Measurements from ENCODE around the gene ZMYND12. TPM values are rescaled to one million over a fixed set of nuclear protein-coding genes. Genes with fewer than 3 reads are reported as not detected.

ZMYND12 gene
- total RNA-seq, 1 donor from 2014 or later, result 0.23 TPM

DNA sequence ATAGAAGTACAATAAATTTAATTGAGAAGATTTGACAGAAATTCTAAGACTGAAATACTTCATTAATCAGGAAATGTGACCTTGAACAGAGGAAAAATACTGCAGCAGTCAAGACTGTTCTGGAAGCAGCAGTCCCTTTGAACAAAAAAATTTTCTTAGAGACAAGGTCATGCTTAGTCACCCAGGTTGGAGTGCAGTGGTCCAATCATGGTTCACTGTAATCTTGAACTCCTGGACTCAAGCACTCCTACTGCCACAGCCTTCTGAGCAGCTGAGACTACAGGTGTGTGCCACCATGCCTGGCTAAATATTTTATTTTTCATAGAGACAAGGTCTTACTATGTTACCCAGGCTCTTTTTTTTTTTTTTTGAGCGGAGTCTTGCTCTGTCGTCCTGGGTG, 5.4 kb upstream of the ZMYND12 start:
- H3K79me2 ChIP-seq (ENCODE audit: insufficient read depth, low read length), result peaks cover 8% of the 10 kb centered on the region
- Mint-ChIP-seq H3K9me3 (ENCODE audit: unreplicated experiment) (no peaks in the 10 kb centered on the region), H3K4me3 (ENCODE audit: unreplicated experiment) (no peak overlapping the region), H3K27me3 (ENCODE audit: low read depth, unreplicated experiment) (no peaks in the 10 kb centered on the region), H3K36me3 (ENCODE audit: low read depth, unreplicated experiment) (peaks cover 3% of the 10 kb centered on the region), H3K4me1 (ENCODE audit: low read depth, unreplicated experiment) (peaks cover 6% of the 10 kb centered on the region), H3K27ac (ENCODE audit: unreplicated experiment) (no peak overlapping the region)
- DNase-seq (ENCODE audit: low read depth) (no peak), FAIRE-seq (no peak)
- no peak overlapping the region for H3K4me3 ChIP-seq (ENCODE audit: insufficient read depth, low read depth, low read length)
- H2AFZ ChIP-seq (ENCODE audit: low read depth, low read length), result no peak overlapping the region
- TF ChIP-seq, protein P1, sequence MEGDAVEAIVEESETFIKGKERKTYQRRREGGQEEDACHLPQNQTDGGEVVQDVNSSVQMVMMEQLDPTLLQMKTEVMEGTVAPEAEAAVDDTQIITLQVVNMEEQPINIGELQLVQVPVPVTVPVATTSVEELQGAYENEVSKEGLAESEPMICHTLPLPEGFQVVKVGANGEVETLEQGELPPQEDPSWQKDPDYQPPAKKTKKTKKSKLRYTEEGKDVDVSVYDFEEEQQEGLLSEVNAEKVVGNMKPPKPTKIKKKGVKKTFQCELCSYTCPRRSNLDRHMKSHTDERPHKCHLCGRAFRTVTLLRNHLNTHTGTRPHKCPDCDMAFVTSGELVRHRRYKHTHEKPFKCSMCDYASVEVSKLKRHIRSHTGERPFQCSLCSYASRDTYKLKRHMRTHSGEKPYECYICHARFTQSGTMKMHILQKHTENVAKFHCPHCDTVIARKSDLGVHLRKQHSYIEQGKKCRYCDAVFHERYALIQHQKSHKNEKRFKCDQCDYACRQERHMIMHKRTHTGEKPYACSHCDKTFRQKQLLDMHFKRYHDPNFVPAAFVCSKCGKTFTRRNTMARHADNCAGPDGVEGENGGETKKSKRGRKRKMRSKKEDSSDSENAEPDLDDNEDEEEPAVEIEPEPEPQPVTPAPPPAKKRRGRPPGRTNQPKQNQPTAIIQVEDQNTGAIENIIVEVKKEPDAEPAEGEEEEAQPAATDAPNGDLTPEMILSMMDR (IDR thresholded peaks at IDR 0.05; ENCODE audit: insufficient read depth, low read depth, low read length), result no peak
- no peak for TF ChIP-seq EZH2 (IDR thresholded peaks at IDR 0.05; ENCODE audit: insufficient read depth, low read length)
- no peaks in the 10 kb centered on the region for H3K27me3 ChIP-seq (ENCODE audit: insufficient read depth, low read length)
- no peaks in the 10 kb centered on the region for H4K20me1 ChIP-seq (ENCODE audit: insufficient read depth, low read length)
- H3K27ac ChIP-seq (ENCODE audit: low read depth, low read length), result no peak overlapping the region
- no peak overlapping the region for H3K9ac ChIP-seq (ENCODE audit: low read length)
- H3K9me3 ChIP-seq (ENCODE audit: insufficient read depth, low read depth, low read length), result no peaks in the 10 kb centered on the region
- H3K36me3 ChIP-seq (ENCODE audit: insufficient read depth, low read length), result peaks cover 6% of the 10 kb centered on the region
- H3K4me1 ChIP-seq (ENCODE audit: insufficient read depth, low read length), result peaks cover 18% of the 10 kb centered on the region
- H3K4me2 ChIP-seq (ENCODE audit: low read length), result no peak overlapping the region

GRCh38 chr1:42456754-42457089, 900 bp upstream of the ZMYND12 start:
- FAIRE-seq (no peak), DNase-seq (ENCODE audit: low read depth) (peak; percentile 45)
- Histone ChIP-seq H3K4me2 (ENCODE audit: low read length) (peak overlapping the region; percentile 98), H3K27me3 (ENCODE audit: insufficient read depth, low read length) (no peaks in the 10 kb centered on the region), H2AFZ (ENCODE audit: low read depth, low read length) (peak overlapping the region; percentile 98), H3K27ac (ENCODE audit: low read depth, low read length) (peak overlapping the region; percentile 62), H3K9me3 (ENCODE audit: insufficient read depth, low read depth, low read length) (no peaks in the 10 kb centered on the region), H3K4me3 (ENCODE audit: insufficient read depth, low read depth, low read length) (peak overlapping the region; percentile 86), H3K79me2 (ENCODE audit: insufficient read depth, low read length) (peaks cover 8% of the 10 kb centered on the region), H3K36me3 (ENCODE audit: insufficient read depth, low read length) (peaks cover 6% of the 10 kb centered on the region), H3K4me1 (ENCODE audit: insufficient read depth, low read length) (peaks cover 15% of the 10 kb centered on the region), H4K20me1 (ENCODE audit: insufficient read depth, low read length) (no peaks in the 10 kb centered on the region), H3K9ac (ENCODE audit: low read length) (peak overlapping the region; percentile 86)
- TF ChIP-seq, protein P1 (IDR thresholded peaks at IDR 0.05; ENCODE audit: insufficient read depth, low read depth, low read length), result no peak
- no peak for TF ChIP-seq EZH2 (IDR thresholded peaks at IDR 0.05; ENCODE audit: insufficient read depth, low read length)
- Mint-ChIP-seq H3K9me3 (ENCODE audit: unreplicated experiment) (peaks cover 3% of the 10 kb centered on the region), H3K36me3 (ENCODE audit: low read depth, unreplicated experiment) (peaks cover 3% of the 10 kb centered on the region), H3K4me3 (ENCODE audit: unreplicated experiment) (peak overlapping the region; percentile 89), H3K27ac (ENCODE audit: unreplicated experiment) (peak overlapping the region; percentile 82), H3K4me1 (ENCODE audit: low read depth, unreplicated experiment) (peaks cover 13% of the 10 kb centered on the region), H3K27me3 (ENCODE audit: low read depth, unreplicated experiment) (no peaks in the 10 kb centered on the region)

DNA sequence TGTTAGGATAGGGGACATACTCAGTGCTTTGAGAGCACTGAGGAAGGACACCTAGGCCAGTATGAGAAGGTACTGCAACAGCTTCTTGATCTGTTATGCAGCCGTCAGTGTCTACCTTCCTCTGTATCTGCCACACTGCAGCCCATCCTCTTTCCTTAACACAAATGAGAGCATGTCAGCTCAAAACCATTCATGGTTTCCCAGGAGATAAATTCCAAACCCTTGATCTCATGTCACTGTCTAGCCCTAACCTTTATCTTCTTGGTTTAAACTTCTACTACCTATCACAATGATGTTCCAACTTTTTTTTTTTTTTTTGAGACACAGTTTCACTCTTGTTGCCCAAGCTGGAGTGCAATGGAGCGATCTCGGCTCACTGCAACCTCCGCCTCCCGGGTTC, 1.4 kb downstream of the ZMYND12 start:
- no peak overlapping the region for H3K9ac ChIP-seq (ENCODE audit: low read length)
- H3K79me2 ChIP-seq (ENCODE audit: insufficient read depth, low read length), result peaks cover 8% of the 10 kb centered on the region
- no peak overlapping the region for H2AFZ ChIP-seq (ENCODE audit: low read depth, low read length)
- FAIRE-seq, result no peak
- H3K27me3 ChIP-seq (ENCODE audit: insufficient read depth, low read length), result no peaks in the 10 kb centered on the region
- peaks cover 3% of the 10 kb centered on the region for H3K9me3 Mint-ChIP-seq (ENCODE audit: unreplicated experiment)
- H3K36me3 Mint-ChIP-seq (ENCODE audit: low read depth, unreplicated experiment), result peaks cover 3% of the 10 kb centered on the region
- no peak overlapping the region for H3K27ac ChIP-seq (ENCODE audit: low read depth, low read length)
- no peaks in the 10 kb centered on the region for H3K27me3 Mint-ChIP-seq (ENCODE audit: low read depth, unreplicated experiment)
- TF ChIP-seq EZH2 (IDR thresholded peaks at IDR 0.05; ENCODE audit: insufficient read depth, low read length), result no peak
- TF ChIP-seq, protein P1 (IDR thresholded peaks at IDR 0.05; ENCODE audit: insufficient read depth, low read depth, low read length), result no peak
- no peak overlapping the region for H3K4me3 ChIP-seq (ENCODE audit: insufficient read depth, low read depth, low read length)
- H3K9me3 ChIP-seq (ENCODE audit: insufficient read depth, low read depth, low read length), result no peaks in the 10 kb centered on the region
- peaks cover 1% of the 10 kb centered on the region for H3K36me3 ChIP-seq (ENCODE audit: insufficient read depth, low read length)
- H3K4me2 ChIP-seq (ENCODE audit: low read length), result no peak overlapping the region
- DNase-seq (ENCODE audit: low read depth), result no peak
- no peaks in the 10 kb centered on the region for H4K20me1 ChIP-seq (ENCODE audit: insufficient read depth, low read length)
- H3K27ac Mint-ChIP-seq (ENCODE audit: unreplicated experiment), result peak overlapping the region; percentile 23
- H3K4me1 ChIP-seq (ENCODE audit: insufficient read depth, low read length), result peaks cover 15% of the 10 kb centered on the region
- peaks cover 16% of the 10 kb centered on the region for H3K4me1 Mint-ChIP-seq (ENCODE audit: low read depth, unreplicated experiment)
- H3K4me3 Mint-ChIP-seq (ENCODE audit: unreplicated experiment), result no peak overlapping the region
